HG02852 (cell line): ENCODE data around the gene PTPRT.
A peak's percentile ranks its signal among the peaks of the same experiment; 100 is the strongest.

ENCODE experiments used
- ATAC-seq: cut with Tn5 transposase; IDR thresholded peaks from one replicate; pipeline ENCODE4 v1.9.1; 2021; ENCODE audit warnings: mild to moderate bottlenecking, moderate library complexity; ENCODE audit not compliant: unreplicated experiment

PTPRT gene

GRCh38 chr20:42492290-42492689 is 697.4 kb downstream of the PTPRT start:
- ATAC-seq: no peak

GRCh38 chr20:42485556-42485955 is 704.1 kb downstream of the PTPRT start:
- ATAC-seq: no peak

- ATAC-seq: no peak
Observed at GRCh38 chr20:42484790-42485375, 704.8 kb downstream of the PTPRT start.

- no peak for ATAC-seq
Observed at GRCh38 chr20:42484335-42484734, 705.4 kb downstream of the PTPRT start.

- ATAC-seq: no peak
Observed at GRCh38 chr20:42483730-42484303, 705.9 kb downstream of the PTPRT start.

- no peak for ATAC-seq
Observed at GRCh38 chr20:42482808-42483207, 706.9 kb downstream of the PTPRT start.

- ATAC-seq: no peak
Observed at GRCh38 chr20:42475773-42476172, 713.9 kb downstream of the PTPRT start.

GRCh38 chr20:42474646-42475045 is 715.1 kb downstream of the PTPRT start:
- no peak for ATAC-seq

- no peak for ATAC-seq
Observed at GRCh38 chr20:42472198-42472597, 717.5 kb downstream of the PTPRT start.

GRCh38 chr20:42461965-42462593 is 727.6 kb downstream of the PTPRT start:
- no peak for ATAC-seq

GRCh38 chr20:42461291-42461690 is 728.4 kb downstream of the PTPRT start:
- no peak for ATAC-seq

- ATAC-seq: no peak
Observed at GRCh38 chr20:42447270-42447669, 742.4 kb downstream of the PTPRT start.

- ATAC-seq: no peak
Observed at GRCh38 chr20:42444799-42445198, 744.9 kb downstream of the PTPRT start.

GRCh38 chr20:42443200-42443599 is 746.5 kb downstream of the PTPRT start:
- no peak for ATAC-seq

GRCh38 chr20:42442716-42443115 is 747.0 kb downstream of the PTPRT start:
- ATAC-seq: no peak

GRCh38 chr20:42441864-42442331 is 747.8 kb downstream of the PTPRT start:
- ATAC-seq: no peak

- ATAC-seq: no peak
Observed at GRCh38 chr20:42441196-42441863, 748.4 kb downstream of the PTPRT start.

- peak; percentile 99 for ATAC-seq
Observed at GRCh38 chr20:42435230-42435629, 754.5 kb downstream of the PTPRT start.

- ATAC-seq: no peak
Observed at GRCh38 chr20:42432496-42433334, 757.0 kb downstream of the PTPRT start.

GRCh38 chr20:42430598-42430997 is 759.1 kb downstream of the PTPRT start:
- no peak for ATAC-seq
